ENCODE data around the gene TMEM179.

GRCh38 chr14:104636131-104636530 lies 31.6 kb upstream of the TMEM179 start:
- TF ChIP-seq CTCF (IDR thresholded peaks at IDR 0.05) (no peak), POLR2A (IDR thresholded peaks at IDR 0.05) (no peak)

All from esophagus squamous epithelium (tissue), 4 donors.